K562 (cell line): ENCODE results near the gene TTC9B.

Source experiments
- CHD2 ChIP-seq: IDR thresholded peaks from 2 replicates; pipeline ENCODE4 v1.6.1; 2011; ENCODE audit warnings: low read depth, low read length
- ETS2 ChIP-seq: IDR thresholded peaks from 2 replicates; pipeline ENCODE4 v1.6.1; 2016; ENCODE audit warnings: borderline replicate concordance, missing genetic modification characterization, mild to moderate bottlenecking, moderate library complexity, missing compliant biosample characterization; ENCODE audit not compliant: poor library complexity, severe bottlenecking
- FOXK1 ChIP-seq: sonication (generic); formaldehyde crosslinking; IDR thresholded peaks from 2 replicates; pipeline ENCODE4 v1.8.0; 2022; ENCODE audit warnings: missing genetic modification reagents, mild to moderate bottlenecking, borderline replicate concordance
- NFYB ChIP-seq: IDR thresholded peaks from 2 replicates; pipeline ENCODE4 v1.6.1; 2011; ENCODE audit warnings: mild to moderate bottlenecking, moderate library complexity; ENCODE audit not compliant: insufficient read length; ENCODE audit errors: extremely low read depth
- SMAD3 ChIP-seq: fragments of 450-650 bp; formaldehyde crosslinking; conservative IDR thresholded peaks from 2 replicates; pipeline ENCODE4 v1.4.0; 2020; ENCODE audit warnings: mild to moderate bottlenecking

DNA sequence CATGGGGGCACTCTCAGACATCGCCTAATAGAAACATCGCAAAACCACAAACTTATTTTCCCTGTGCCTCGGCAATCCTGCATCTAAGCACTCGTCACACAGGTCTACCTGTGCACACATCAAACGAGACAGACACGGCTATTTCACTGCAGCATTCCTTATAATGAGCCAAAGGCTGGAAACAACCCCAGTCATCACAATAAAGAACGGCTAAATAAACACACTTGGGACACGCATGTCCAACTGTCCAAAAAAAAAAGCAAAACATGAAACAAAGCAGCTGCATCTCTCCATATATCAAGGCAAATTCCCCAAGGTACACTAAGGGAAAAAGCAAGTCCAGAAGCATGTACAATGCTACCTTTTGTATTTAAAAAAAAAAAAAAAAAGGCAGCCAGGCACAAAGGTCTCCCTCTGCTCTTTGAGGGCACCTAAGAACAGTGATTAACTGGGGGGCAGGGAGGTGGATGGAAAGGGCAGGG, 35.5 kb upstream of the TTC9B start:
- no peak for TF ChIP-seq ETS2 (tag)
- no peak for TF ChIP-seq FOXK1 (CRISPR knock-in tag)
- TF ChIP-seq NFYB, result no peak
- no peak for TF ChIP-seq CHD2
- TF ChIP-seq SMAD3 (CRISPR knock-in tag), result no peak
